RWPE2 (cell line): ENCODE data around the gene LAP3.

Source experiments
- ATAC-seq: fragments of 200-7000 bp; cut with Tn5 transposase; 3 replicates; pipeline ENCODE4 v1.9.1; 2021; ENCODE audit warnings: low read depth
- DNase-seq: peaks from one replicate; pipeline ENCODE4 v3.0.0-alpha.2; 2020; ENCODE audit warnings: low spot score
- H3K27ac ChIP-seq: fragments of 450-650 bp; 2 replicates; pipeline ENCODE4 v1.5.1; 2017; ENCODE audit warnings: mild to moderate bottlenecking; ENCODE audit not compliant: poor library complexity, severe bottlenecking
- H3K27me3 ChIP-seq: fragments of 250-450 bp; sonication (Bioruptor Pico); 2 replicates; pipeline ENCODE4 v1.5.1; 2021; ENCODE audit warnings: mild to moderate bottlenecking, moderate library complexity; ENCODE audit not compliant: insufficient read depth, poor library complexity, severe bottlenecking
- H3K36me3 ChIP-seq: fragments of 250-450 bp; sonication (Bioruptor Pico); 2 replicates; pipeline ENCODE4 v1.5.1; 2020; ENCODE audit warnings: low read depth, mild to moderate bottlenecking, moderate library complexity
- H3K4me1 ChIP-seq: fragments of 250-450 bp; sonication (Bioruptor Pico); 2 replicates; pipeline ENCODE4 v1.5.1; 2021; ENCODE audit warnings: mild to moderate bottlenecking, moderate library complexity; ENCODE audit not compliant: insufficient read depth, poor library complexity, severe bottlenecking
- H3K4me3 ChIP-seq: fragments of 250-450 bp; sonication (Bioruptor Pico); 2 replicates; pipeline ENCODE4 v1.5.1; 2021; ENCODE audit warnings: mild to moderate bottlenecking, moderate library complexity; ENCODE audit not compliant: severe bottlenecking
- H3K9me3 ChIP-seq: fragments of 250-450 bp; sonication (Bioruptor Pico); 2 replicates; pipeline ENCODE4 v1.5.1; 2021; ENCODE audit warnings: mild to moderate bottlenecking, moderate library complexity; ENCODE audit not compliant: severe bottlenecking
- CTCF ChIP-seq: fragments of 450-650 bp; IDR thresholded peaks from one replicate; pipeline ENCODE4 v1.5.1; 2017; ENCODE audit warnings: mild to moderate bottlenecking, moderate library complexity; ENCODE audit not compliant: poor library complexity, severe bottlenecking

Gene LAP3

GRCh38 chr4:17576932-17577664 lies at the start of gene LAP3:
LAP3 (plus strand) TSS chr4:17577198; CDS start chr4:17577466, 268 bp downstream.
- peak; percentile 89 for ATAC-seq

GRCh38 chr4:17528551-17529165 lies 48.3 kb upstream of the LAP3 start:
- TF ChIP-seq CTCF = no peak
- Histone ChIP-seq H3K4me1 (no peaks in the 10 kb centered on the region), H3K27me3 (no peaks in the 10 kb centered on the region), H3K36me3 (no peaks in the 10 kb centered on the region), H3K4me3 (no peak overlapping the region), H3K9me3 (no peaks in the 10 kb centered on the region), H3K27ac (no peak overlapping the region)
- no peak for ATAC-seq
- no peak for DNase-seq

More at GRCh38 chr4:17576932-17577664, at the start of gene LAP3:
- no peak for TF ChIP-seq CTCF
- Histone ChIP-seq H3K36me3 (peaks cover 22% of the 10 kb centered on the region), H3K9me3 (no peaks in the 10 kb centered on the region), H3K4me1 (peaks cover 4% of the 10 kb centered on the region), H3K4me3 (peak within 1 kb of the TSS; percentile 70), H3K27ac (peak within 1 kb of the TSS; percentile 40), H3K27me3 (no peaks in the 10 kb centered on the region)
- DNase-seq = peak; percentile 95

GRCh38 chr4:17531538-17532285 lies 45.3 kb upstream of the LAP3 start:
- no peaks in the 10 kb centered on the region for H3K27me3 ChIP-seq
- ATAC-seq (no peak), DNase-seq (no peak)
- no peaks in the 10 kb centered on the region for H3K36me3 ChIP-seq
- H3K9me3 ChIP-seq = no peaks in the 10 kb centered on the region
- H3K27ac ChIP-seq = no peak overlapping the region
- no peaks in the 10 kb centered on the region for H3K4me1 ChIP-seq
- no peak for TF ChIP-seq CTCF
- no peak overlapping the region for H3K4me3 ChIP-seq

GRCh38 chr4:17534705-17535104 lies 42.3 kb upstream of the LAP3 start:
- no peak for ATAC-seq

More at GRCh38 chr4:17534705-17535104, 42.3 kb upstream of the LAP3 start:
- no peak for DNase-seq
- Histone ChIP-seq H3K27ac (no peak overlapping the region), H3K36me3 (no peaks in the 10 kb centered on the region), H3K27me3 (no peaks in the 10 kb centered on the region), H3K4me3 (no peak overlapping the region), H3K4me1 (no peaks in the 10 kb centered on the region), H3K9me3 (no peaks in the 10 kb centered on the region)
- no peak for TF ChIP-seq CTCF
